ENCODE results near the gene TRMT10C. TPM values are rescaled to one million over a fixed set of nuclear protein-coding genes. Genes with fewer than 3 reads are reported as not detected.

Gene TRMT10C
- total RNA-seq, 1 experiment from 2014 or later, result 34.2 TPM

- no peak for DNase-seq
- no peaks in the 10 kb centered on the region for H3K79me2 ChIP-seq (ENCODE audit: low read depth)
- no peak overlapping the region for H3K4me2 ChIP-seq
- intact Hi-C loops (cut with micrococcal nuclease; ENCODE audit: unreplicated experiment), result no loop called here
- no peak overlapping the region for H2AFZ ChIP-seq
- H3K27ac ChIP-seq, result no peak overlapping the region
- TF ChIP-seq EZH2 (IDR thresholded peaks at IDR 0.05; ENCODE audit: low read depth), result no peak
- no peak for TF ChIP-seq CTCF (conservative IDR thresholded peaks at IDR 0.05)
- H3K9me2 ChIP-seq (ENCODE audit: insufficient read depth), result no peaks in the 10 kb centered on the region
- no peaks in the 10 kb centered on the region for H3K36me3 ChIP-seq (ENCODE audit: low read depth)
- H3K4me1 ChIP-seq (replicated peaks; ENCODE audit: insufficient read depth), result peaks cover 16% of the 10 kb centered on the region
- ChIA-PET CTCF (interaction anchor here (0.8 kb wide), 1 partner anchor 9 kb away, joined by 3 read pairs; no protein-coding TSS in a partner anchor), POLR2A (ENCODE audit: unreplicated experiment) (no interaction called here)
- no peak overlapping the region for H3K4me3 ChIP-seq
- H4K20me1 ChIP-seq (ENCODE audit: insufficient read depth), result no peaks in the 10 kb centered on the region
- no TSS peak for BruUV-seq (replicated peaks)
- H3K27me3 ChIP-seq (ENCODE audit: insufficient read depth, low read depth), result no peaks in the 10 kb centered on the region
- H3F3A ChIP-seq (ENCODE audit: insufficient read depth, low read depth), result peaks cover 5% of the 10 kb centered on the region; the same call in 1 of the 2 replicates
- no peaks in the 10 kb centered on the region for H3K9me3 ChIP-seq (ENCODE audit: insufficient read depth, low read depth)
Observed at GRCh38 chr3:101521211-101521701, 40.4 kb upstream of the TRMT10C start.

DNA sequence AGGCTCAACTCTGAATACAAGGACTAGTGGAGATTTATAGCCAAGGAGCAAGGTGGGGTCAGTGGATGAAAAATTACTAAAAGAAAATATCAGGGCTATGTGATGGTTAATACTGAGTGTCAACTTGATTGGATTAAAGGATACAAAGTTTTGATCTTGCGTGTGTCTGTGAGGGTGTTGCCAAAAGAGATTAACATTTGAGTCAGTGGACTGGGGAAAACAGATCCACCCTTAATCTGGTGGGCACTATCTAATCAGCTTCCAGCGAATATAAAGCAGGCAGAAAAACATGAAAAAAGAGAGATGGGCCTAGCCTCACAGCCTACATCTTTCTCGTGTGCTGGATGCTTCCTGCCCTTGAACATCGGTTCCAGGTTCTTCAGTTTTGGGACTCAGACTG lies 34.2 kb upstream of the TRMT10C start:
- H3K36me3 ChIP-seq (ENCODE audit: low read depth), result no peaks in the 10 kb centered on the region
- TF ChIP-seq EZH2 (IDR thresholded peaks at IDR 0.05; ENCODE audit: low read depth), result no peak
- no peak for TF ChIP-seq CTCF (conservative IDR thresholded peaks at IDR 0.05)
- no peaks in the 10 kb centered on the region for H3K9me3 ChIP-seq (ENCODE audit: insufficient read depth, low read depth)
- H3K27ac ChIP-seq, result no peak overlapping the region
- H3K4me1 ChIP-seq (replicated peaks; ENCODE audit: insufficient read depth), result no peaks in the 10 kb centered on the region
- no peaks in the 10 kb centered on the region for H3K79me2 ChIP-seq (ENCODE audit: low read depth)
- no peaks in the 10 kb centered on the region for H3K9me2 ChIP-seq (ENCODE audit: insufficient read depth)
- no TSS peak for BruUV-seq (replicated peaks)
- no peak overlapping the region for H3K4me3 ChIP-seq
- DNase-seq, result no peak
- no peaks in the 10 kb centered on the region for H4K20me1 ChIP-seq (ENCODE audit: insufficient read depth)
- CTCF ChIA-PET, result no interaction called here
- no peak overlapping the region for H2AFZ ChIP-seq
- POLR2A ChIA-PET (ENCODE audit: unreplicated experiment), result no interaction called here
- no peaks in the 10 kb centered on the region for H3F3A ChIP-seq (ENCODE audit: insufficient read depth, low read depth)
- H3K27me3 ChIP-seq (ENCODE audit: insufficient read depth, low read depth), result peaks cover 4% of the 10 kb centered on the region; the same call in 1 of the 2 replicates
- intact Hi-C loops (cut with micrococcal nuclease; ENCODE audit: unreplicated experiment), result no loop called here
- no peak overlapping the region for H3K4me2 ChIP-seq

- Histone ChIP-seq H3F3A (ENCODE audit: insufficient read depth, low read depth) (no peaks in the 10 kb centered on the region), H3K4me3 (no peak overlapping the region), H3K36me3 (ENCODE audit: low read depth) (no peaks in the 10 kb centered on the region), H3K27ac (no peak overlapping the region), H3K4me1 (replicated peaks; ENCODE audit: insufficient read depth) (no peaks in the 10 kb centered on the region), H3K9me3 (ENCODE audit: insufficient read depth, low read depth) (no peaks in the 10 kb centered on the region), H2AFZ (no peak overlapping the region), H3K4me2 (no peak overlapping the region), H3K27me3 (ENCODE audit: insufficient read depth, low read depth) (peaks cover 5% of the 10 kb centered on the region), H3K9me2 (ENCODE audit: insufficient read depth) (no peaks in the 10 kb centered on the region), H4K20me1 (ENCODE audit: insufficient read depth) (no peaks in the 10 kb centered on the region), H3K79me2 (ENCODE audit: low read depth) (no peaks in the 10 kb centered on the region)
- no peak for TF ChIP-seq EZH2 (IDR thresholded peaks at IDR 0.05; ENCODE audit: low read depth)
- TF ChIP-seq CTCF (conservative IDR thresholded peaks at IDR 0.05), result no peak
- CTCF ChIA-PET, result no interaction called here
- POLR2A ChIA-PET (ENCODE audit: unreplicated experiment), result no interaction called here
- DNase-seq, result no peak
- intact Hi-C loops (cut with micrococcal nuclease; ENCODE audit: unreplicated experiment), result no loop called here
- BruUV-seq (replicated peaks), result no TSS peak
Observed at GRCh38 chr3:101527906-101528305, 33.8 kb upstream of the TRMT10C start.

Measured in PC-9 (cell line).